H1 (cell line): Measurements from ENCODE around the gene OR52M1.

ENCODE experiments used
- POLR2A ChIP-seq, 2 experiments: IDR thresholded peaks; 1 replicate in 1 of 2; 2 replicates in 1 of 2; pipeline ENCODE4 v1.6.1; 2011; ENCODE audit warnings: low read depth in 2 of 2, low read length in 2 of 2, mild to moderate bottlenecking in 2 of 2; ENCODE audit errors: control extremely low read depth in 1 of 2
- RAD21 ChIP-seq, 2 experiments: IDR thresholded peaks in 1 of 2; conservative IDR thresholded peaks in 1 of 2; 2 replicates each; pipeline ENCODE4 v1.6.1; 2011; ENCODE audit warnings: low read depth in 2 of 2, low read length in 2 of 2, improper control_type of control experiment in 1 of 2, inconsistent platforms in 1 of 2, mild to moderate bottlenecking in 1 of 2, moderate library complexity in 1 of 2
- RXRA ChIP-seq: IDR thresholded peaks from 2 replicates; pipeline ENCODE4 v1.6.1; 2011; ENCODE audit warnings: low read depth, mild to moderate bottlenecking, low read length, moderate library complexity; ENCODE audit not compliant: insufficient read depth
- SP2 ChIP-seq: IDR thresholded peaks from 2 replicates; pipeline ENCODE4 v1.6.1; 2012; ENCODE audit warnings: mild to moderate bottlenecking, low read length, inconsistent platforms
- TAF1 ChIP-seq: IDR thresholded peaks from 2 replicates; pipeline ENCODE4 v1.6.1; 2011; ENCODE audit warnings: mild to moderate bottlenecking, low read depth, low read length
- TF ChIP-seq, protein P1 (sequence below), 3 experiments: IDR thresholded peaks; 1 replicate in 2 of 3; 2 replicates in 1 of 3; pipeline versions ENCODE4 v1.5.1 to v1.6.1; 2011; ENCODE audit warnings: low read length in 3 of 3, mild to moderate bottlenecking in 3 of 3, inconsistent platforms in 2 of 3, low read depth in 1 of 3, moderate library complexity in 1 of 3; ENCODE audit not compliant: insufficient read depth in 1 of 3; ENCODE audit errors: control extremely low read depth in 1 of 3
- TF ChIP-seq, protein P2 (sequence below): IDR thresholded peaks from 2 replicates; pipeline ENCODE4 v1.6.1; 2012; ENCODE audit warnings: inconsistent platforms

GRCh38 chr11:4541071-4541470, 3.9 kb upstream of the OR52M1 start:
- TF ChIP-seq, protein P1, sequence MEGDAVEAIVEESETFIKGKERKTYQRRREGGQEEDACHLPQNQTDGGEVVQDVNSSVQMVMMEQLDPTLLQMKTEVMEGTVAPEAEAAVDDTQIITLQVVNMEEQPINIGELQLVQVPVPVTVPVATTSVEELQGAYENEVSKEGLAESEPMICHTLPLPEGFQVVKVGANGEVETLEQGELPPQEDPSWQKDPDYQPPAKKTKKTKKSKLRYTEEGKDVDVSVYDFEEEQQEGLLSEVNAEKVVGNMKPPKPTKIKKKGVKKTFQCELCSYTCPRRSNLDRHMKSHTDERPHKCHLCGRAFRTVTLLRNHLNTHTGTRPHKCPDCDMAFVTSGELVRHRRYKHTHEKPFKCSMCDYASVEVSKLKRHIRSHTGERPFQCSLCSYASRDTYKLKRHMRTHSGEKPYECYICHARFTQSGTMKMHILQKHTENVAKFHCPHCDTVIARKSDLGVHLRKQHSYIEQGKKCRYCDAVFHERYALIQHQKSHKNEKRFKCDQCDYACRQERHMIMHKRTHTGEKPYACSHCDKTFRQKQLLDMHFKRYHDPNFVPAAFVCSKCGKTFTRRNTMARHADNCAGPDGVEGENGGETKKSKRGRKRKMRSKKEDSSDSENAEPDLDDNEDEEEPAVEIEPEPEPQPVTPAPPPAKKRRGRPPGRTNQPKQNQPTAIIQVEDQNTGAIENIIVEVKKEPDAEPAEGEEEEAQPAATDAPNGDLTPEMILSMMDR (IDR thresholded peaks at IDR 0.05; ENCODE audit: control extremely low read depth in 1 of 3, insufficient read depth in 1 of 3, low read depth in 1 of 3, low read length in 3 of 3): no peak
- TF ChIP-seq POLR2A (IDR thresholded peaks at IDR 0.05; ENCODE audit: control extremely low read depth in 1 of 2, low read depth in 2 of 2, low read length in 2 of 2): no peak
- no peak for TF ChIP-seq TAF1
- TF ChIP-seq RAD21 (IDR thresholded peaks at IDR 0.05 in 1 of 2, conservative IDR thresholded peaks at IDR 0.05 in 1 of 2; ENCODE audit: low read depth in 2 of 2, low read length in 2 of 2): no peak
- TF ChIP-seq, protein P2, sequence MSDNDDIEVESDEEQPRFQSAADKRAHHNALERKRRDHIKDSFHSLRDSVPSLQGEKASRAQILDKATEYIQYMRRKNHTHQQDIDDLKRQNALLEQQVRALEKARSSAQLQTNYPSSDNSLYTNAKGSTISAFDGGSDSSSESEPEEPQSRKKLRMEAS: no peak
- no peak for TF ChIP-seq RXRA
- no peak for TF ChIP-seq SP2
